ENCODE data around the gene FA2H.

GRCh38 chr16:74680681-74681080, 93.9 kb downstream of the FA2H start:
- TF ChIP-seq, protein P1, sequence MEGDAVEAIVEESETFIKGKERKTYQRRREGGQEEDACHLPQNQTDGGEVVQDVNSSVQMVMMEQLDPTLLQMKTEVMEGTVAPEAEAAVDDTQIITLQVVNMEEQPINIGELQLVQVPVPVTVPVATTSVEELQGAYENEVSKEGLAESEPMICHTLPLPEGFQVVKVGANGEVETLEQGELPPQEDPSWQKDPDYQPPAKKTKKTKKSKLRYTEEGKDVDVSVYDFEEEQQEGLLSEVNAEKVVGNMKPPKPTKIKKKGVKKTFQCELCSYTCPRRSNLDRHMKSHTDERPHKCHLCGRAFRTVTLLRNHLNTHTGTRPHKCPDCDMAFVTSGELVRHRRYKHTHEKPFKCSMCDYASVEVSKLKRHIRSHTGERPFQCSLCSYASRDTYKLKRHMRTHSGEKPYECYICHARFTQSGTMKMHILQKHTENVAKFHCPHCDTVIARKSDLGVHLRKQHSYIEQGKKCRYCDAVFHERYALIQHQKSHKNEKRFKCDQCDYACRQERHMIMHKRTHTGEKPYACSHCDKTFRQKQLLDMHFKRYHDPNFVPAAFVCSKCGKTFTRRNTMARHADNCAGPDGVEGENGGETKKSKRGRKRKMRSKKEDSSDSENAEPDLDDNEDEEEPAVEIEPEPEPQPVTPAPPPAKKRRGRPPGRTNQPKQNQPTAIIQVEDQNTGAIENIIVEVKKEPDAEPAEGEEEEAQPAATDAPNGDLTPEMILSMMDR (IDR thresholded peaks at IDR 0.05) = no peak
- no peak for TF ChIP-seq POLR2A (IDR thresholded peaks at IDR 0.05)
